Spinal cord (tissue), 10 donors: ENCODE results near the gene TPI1. TPM values are rescaled to one million over a fixed set of nuclear protein-coding genes. Genes with fewer than 3 reads are reported as not detected.

Experiments used
- DNase-seq, 6 donors: peaks; one replicate each; pipeline versions ENCODE4 v3.0.0 to v3.0.0-alpha.2; 2013 to 2015; ENCODE audit warnings: low spot score in 6 of 6, low read depth in 4 of 6
- H3K27ac ChIP-seq: one replicate; pipeline ENCODE4 v1.5.1; 2013; ENCODE audit warnings: low read depth, low read length, control low read depth
- H3K27me3 ChIP-seq: one replicate; pipeline ENCODE4 v1.6.1; 2013; ENCODE audit warnings: low read length; ENCODE audit not compliant: control insufficient read depth, insufficient read depth
- H3K36me3 ChIP-seq: one replicate; pipeline ENCODE4 v1.6.1; 2013; ENCODE audit warnings: low read length; ENCODE audit not compliant: control insufficient read depth, insufficient read depth
- H3K4me1 ChIP-seq: one replicate; pipeline ENCODE4 v1.6.1; 2013; ENCODE audit warnings: low read length; ENCODE audit not compliant: control insufficient read depth, insufficient read depth
- H3K4me3 ChIP-seq: one replicate; pipeline ENCODE4 v1.5.1; 2013; ENCODE audit warnings: low read depth, low read length, control low read depth
- H3K9me3 ChIP-seq: one replicate; pipeline ENCODE4 v1.6.1; 2013; ENCODE audit warnings: low read length; ENCODE audit not compliant: control insufficient read depth, insufficient read depth
- WGBS: methylation state at CpG from one replicate; pipeline ENCODE4 v1.1.5; 2013; ENCODE audit warnings: missing lambda C conversion rate; ENCODE audit not compliant: insufficient coverage; 5-methylcytosine and 5-hydroxymethylcytosine counted together
- polyA plus RNA-seq, 2 donors: library from polyadenylated mRNA; unstranded; fragments of 120-200 nt; gene quantifications; one replicate each; pipeline ENCODE4 v1.2.1, GENCODE V29; 2013; ENCODE audit not compliant: insufficient read length in 2 of 2
- total RNA-seq, 2 donors: library from RNA; depleted of rRNA in 1 of 2; stranded (reverse); fragments of 120-200 nt in 1 of 2; fragments of >200 nt in 1 of 2; gene quantifications; one replicate each; pipeline versions ENCODE4 v1.2.3 to v1.2.4, GENCODE V29; 2013 to 2014
- donor health status: healthy.

Gene TPI1
- total and polyA plus RNA-seq, 4 donors = 413 to 837 (median 527) TPM

GRCh38 chr12:6834254-6834653 is 33.1 kb upstream of the TPI1 start:
- no peak overlapping the region for H3K27ac ChIP-seq
- DNase-seq = no peak
- H3K9me3 ChIP-seq = no peaks in the 10 kb centered on the region
- peaks cover 77% of the 10 kb centered on the region for H3K36me3 ChIP-seq
- H3K27me3 ChIP-seq = no peaks in the 10 kb centered on the region
- H3K4me3 ChIP-seq = no peak overlapping the region
- H3K4me1 ChIP-seq = peaks cover 14% of the 10 kb centered on the region
- WGBS = no CpG with 5 or more reads among the region's 1 CpG

- H3K27ac ChIP-seq = no peak overlapping the region
- no peaks in the 10 kb centered on the region for H3K9me3 ChIP-seq
- H3K36me3 ChIP-seq = peaks cover 79% of the 10 kb centered on the region
- H3K4me3 ChIP-seq = no peak overlapping the region
- peaks cover 12% of the 10 kb centered on the region for H3K4me1 ChIP-seq
- H3K27me3 ChIP-seq = no peaks in the 10 kb centered on the region
- no peak for DNase-seq
- 62% methylated on average over 1 of the region's 5 CpGs for WGBS
These were observed 32.5 kb upstream of the TPI1 start for GRCh38 chr12:6834873-6835272.

GRCh38 chr12:6836851-6837250 is 30.5 kb upstream of the TPI1 start:
- no peaks in the 10 kb centered on the region for H3K9me3 ChIP-seq
- H3K4me1 ChIP-seq = peaks cover 4% of the 10 kb centered on the region
- DNase-seq = no peak
- no peak overlapping the region for H3K4me3 ChIP-seq
- no peaks in the 10 kb centered on the region for H3K27me3 ChIP-seq
- WGBS = 77% methylated on average over 16 of the region's 16 CpGs
- peaks cover 77% of the 10 kb centered on the region for H3K36me3 ChIP-seq
- no peak overlapping the region for H3K27ac ChIP-seq

- no peak overlapping the region for H3K4me3 ChIP-seq
- no peaks in the 10 kb centered on the region for H3K27me3 ChIP-seq
- 89% methylated on average over 22 of the region's 26 CpGs for WGBS
- no peak overlapping the region for H3K27ac ChIP-seq
- peaks cover 75% of the 10 kb centered on the region for H3K36me3 ChIP-seq
- H3K4me1 ChIP-seq = peaks cover 4% of the 10 kb centered on the region
- no peaks in the 10 kb centered on the region for H3K9me3 ChIP-seq
- no peak for DNase-seq
These were observed 29.8 kb upstream of the TPI1 start for GRCh38 chr12:6837370-6838060.

GRCh38 chr12:6838854-6839253 is 28.5 kb upstream of the TPI1 start:
- no peak overlapping the region for H3K27ac ChIP-seq
- H3K9me3 ChIP-seq = no peaks in the 10 kb centered on the region
- H3K4me3 ChIP-seq = no peak overlapping the region
- DNase-seq = no peak
- peaks cover 80% of the 10 kb centered on the region for H3K36me3 ChIP-seq
- no peaks in the 10 kb centered on the region for H3K27me3 ChIP-seq
- peaks cover 8% of the 10 kb centered on the region for H3K4me1 ChIP-seq
- 97% methylated on average over 14 of the region's 16 CpGs for WGBS

GRCh38 chr12:6839482-6840201 is 27.7 kb upstream of the TPI1 start:
- Histone ChIP-seq H3K36me3 (peaks cover 82% of the 10 kb centered on the region), H3K27me3 (no peaks in the 10 kb centered on the region), H3K4me1 (peaks cover 8% of the 10 kb centered on the region), H3K27ac (no peak overlapping the region), H3K4me3 (no peak overlapping the region), H3K9me3 (no peaks in the 10 kb centered on the region)
- 65% methylated on average over 7 of the region's 10 CpGs for WGBS
- peak in 1 of 6 donors; percentile 55 for DNase-seq

- DNase-seq = no peak
- H3K27me3 ChIP-seq = no peaks in the 10 kb centered on the region
- peaks cover 8% of the 10 kb centered on the region for H3K4me1 ChIP-seq
- 0% methylated on average over 1 of the region's 1 CpG for WGBS
- peaks cover 86% of the 10 kb centered on the region for H3K36me3 ChIP-seq
- no peak overlapping the region for H3K27ac ChIP-seq
- H3K9me3 ChIP-seq = no peaks in the 10 kb centered on the region
- H3K4me3 ChIP-seq = no peak overlapping the region
These were observed 27.0 kb upstream of the TPI1 start for GRCh38 chr12:6840330-6840729.

- Histone ChIP-seq H3K27me3 (no peaks in the 10 kb centered on the region), H3K9me3 (no peaks in the 10 kb centered on the region), H3K4me3 (no peak within 1 kb of the TSS), H3K27ac (no peak within 1 kb of the TSS), H3K4me1 (peaks cover 8% of the 10 kb centered on the region), H3K36me3 (peaks cover 89% of the 10 kb centered on the region)
- no peak for DNase-seq
- WGBS = 50% methylated on average over 21 of the region's 24 CpGs
These were observed 26.4 kb upstream of the TPI1 start, which contains the start of gene GNB3 for GRCh38 chr12:6840761-6841515. Gene GNB3 (plus strand): TSS chr12:6840925. CDS start chr12:6841288, 363 bp downstream.

- H3K36me3 ChIP-seq = peaks cover 90% of the 10 kb centered on the region
- no peak for DNase-seq
- no peaks in the 10 kb centered on the region for H3K27me3 ChIP-seq
- H3K4me1 ChIP-seq = peaks cover 8% of the 10 kb centered on the region
- no peaks in the 10 kb centered on the region for H3K9me3 ChIP-seq
- no peak overlapping the region for H3K4me3 ChIP-seq
- no CpG with 5 or more reads among the region's 4 CpGs for WGBS
- no peak overlapping the region for H3K27ac ChIP-seq
These were observed 25.3 kb upstream of the TPI1 start for GRCh38 chr12:6842075-6842474.
